Measurements from ENCODE around the gene SPRR4.

Gene SPRR4, protein sequence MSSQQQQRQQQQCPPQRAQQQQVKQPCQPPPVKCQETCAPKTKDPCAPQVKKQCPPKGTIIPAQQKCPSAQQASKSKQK

GRCh38 chr1:152970495-152970894 is at the start of gene SPRR4:
TSS of gene SPRR4 (plus strand) at chr1:152970648. CDS start at chr1:152971891, 1,243 bp downstream.
- no peak for DNase-seq

DNA sequence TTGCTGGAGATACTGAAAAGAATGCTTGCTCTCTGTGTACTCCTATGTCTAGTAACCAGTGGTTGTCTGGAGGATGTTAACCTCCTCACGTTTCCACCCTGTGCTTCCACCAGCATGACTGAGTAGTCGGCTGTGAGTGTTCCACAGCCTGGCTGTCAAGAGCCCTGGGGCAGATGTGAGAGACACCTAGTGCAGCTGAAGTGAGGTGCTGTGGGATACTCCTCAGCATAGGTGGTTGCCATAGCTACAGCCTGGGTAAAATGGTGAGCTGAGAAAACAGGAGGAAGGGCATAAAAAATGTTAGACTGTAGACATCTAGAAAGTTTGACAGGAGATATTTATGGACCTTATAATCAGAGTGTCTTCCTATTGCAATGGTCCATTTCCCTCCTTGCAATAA is 46.3 kb upstream of the SPRR4 start:
- no peak for DNase-seq

GRCh38 chr1:152926091-152926490 is 44.4 kb upstream of the SPRR4 start:
- no peak for DNase-seq

- DNase-seq, result no peak
Measured at GRCh38 chr1:152928671-152929070, 41.8 kb upstream of the SPRR4 start.

- no peak for DNase-seq
Measured at GRCh38 chr1:152932170-152932811, 38.2 kb upstream of the SPRR4 start.

DNA sequence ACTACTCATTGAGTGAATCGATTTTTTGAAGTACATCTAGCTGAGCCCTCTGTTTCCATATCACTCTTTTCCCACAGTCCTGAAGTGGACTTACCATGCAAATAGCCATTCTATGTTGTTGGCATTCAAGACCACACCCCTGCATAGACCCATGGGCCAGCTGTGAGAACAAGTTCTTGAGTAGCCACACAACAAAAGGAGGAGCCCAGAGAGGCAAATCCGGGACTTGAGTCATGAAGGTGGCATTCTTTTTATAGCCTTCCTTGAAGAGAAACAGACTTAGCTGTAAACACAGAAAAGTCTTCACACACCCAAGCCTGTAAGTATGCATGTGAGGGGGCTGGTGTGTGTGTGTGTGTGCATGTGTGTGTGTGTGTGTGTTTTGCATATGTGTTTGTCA is 37.3 kb upstream of the SPRR4 start:
- DNase-seq, result no peak

- no peak for DNase-seq
Measured at GRCh38 chr1:152940614-152941013, 29.8 kb upstream of the SPRR4 start.

- DNase-seq, result no peak
Measured at GRCh38 chr1:152941037-152941711, 29.3 kb upstream of the SPRR4 start.

DNA sequence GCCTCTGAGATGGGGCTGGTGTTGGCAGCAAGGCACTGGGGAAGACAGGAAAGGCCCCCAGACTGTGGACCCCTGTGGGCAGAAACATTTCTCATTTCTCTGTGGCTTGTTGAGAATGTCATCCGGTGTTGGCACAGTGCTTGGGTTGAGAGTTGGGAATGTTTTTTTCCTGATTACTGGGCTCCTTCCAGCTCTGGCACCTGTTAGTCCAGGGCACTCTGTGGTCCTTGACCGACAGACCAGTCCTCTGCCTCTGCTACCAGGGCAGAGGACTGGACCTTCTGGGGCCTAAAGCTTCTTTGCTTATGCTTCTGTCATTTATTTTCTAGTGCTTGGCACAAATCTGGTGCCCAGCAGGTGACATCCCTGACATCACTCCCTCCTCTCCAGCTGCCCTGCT is 28.3 kb upstream of the SPRR4 start:
- no peak for DNase-seq

DNA sequence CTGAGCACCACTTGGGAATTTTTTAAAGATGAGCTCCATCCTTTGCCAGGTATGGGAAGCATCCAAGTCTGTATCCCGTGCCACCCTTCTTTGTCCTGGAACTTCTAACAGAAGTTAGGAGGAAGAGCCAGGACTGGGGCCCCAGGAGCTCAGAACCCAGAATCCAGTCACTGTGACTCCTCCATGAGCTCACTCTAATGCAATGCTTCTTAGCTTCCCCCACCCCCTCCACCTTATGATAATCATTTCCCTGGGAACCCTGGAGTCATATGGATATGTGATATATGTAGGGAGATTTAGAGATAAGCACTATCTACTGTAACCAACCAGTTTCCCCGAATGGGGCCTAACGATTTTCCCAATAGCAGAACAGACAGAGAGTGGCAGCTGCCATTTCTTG is 24.2 kb upstream of the SPRR4 start:
- no peak for DNase-seq

GRCh38 chr1:152946651-152947256 is 23.7 kb upstream of the SPRR4 start, which contains the start of gene SPRR5:
TSS of gene SPRR5 (plus strand) at chr1:152947206. CDS start at chr1:152948555, 1,349 bp downstream.
- DNase-seq, result no peak

DNA sequence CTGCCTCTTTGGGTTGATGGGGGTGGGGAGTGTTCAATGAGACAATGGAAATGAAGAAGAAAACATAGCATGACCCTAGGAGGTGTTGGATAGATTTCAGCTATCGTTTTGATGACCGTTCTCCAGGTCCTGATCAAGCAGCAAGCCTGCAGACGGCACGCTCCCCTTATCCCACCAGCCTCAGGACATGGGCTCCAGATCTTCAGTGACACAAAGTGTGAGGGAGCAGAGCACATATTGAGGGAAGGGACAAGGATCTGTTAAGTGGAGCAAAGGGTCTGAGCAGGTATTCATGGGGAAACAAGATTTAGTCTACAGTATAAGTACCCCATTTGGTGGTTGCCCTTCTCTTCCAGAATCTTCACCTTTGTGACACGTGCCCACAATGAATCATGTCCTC is 18.7 kb upstream of the SPRR4 start:
- DNase-seq, result no peak

DNA sequence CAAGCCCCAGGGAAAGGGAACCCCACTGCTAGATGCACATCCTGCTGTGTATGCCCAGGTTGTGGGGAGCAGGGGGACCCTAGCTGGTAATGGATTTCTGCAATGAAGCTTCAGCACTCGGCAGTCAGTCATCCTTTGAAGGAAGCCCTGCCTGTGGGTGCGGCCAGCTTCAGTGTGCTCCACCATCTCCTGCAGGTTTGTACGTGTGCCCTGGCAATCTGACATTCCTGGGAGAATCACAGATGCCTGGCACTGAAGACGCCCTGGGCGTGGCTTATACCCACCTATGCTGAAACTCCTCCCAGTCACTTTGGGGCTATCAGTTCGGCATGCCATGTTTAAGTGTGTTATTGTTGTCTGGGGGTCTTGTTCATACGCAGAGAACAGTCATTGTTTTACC is 16.7 kb upstream of the SPRR4 start:
- DNase-seq, result no peak

GRCh38 chr1:152954436-152954835 is 16.0 kb upstream of the SPRR4 start:
- DNase-seq, result no peak

DNA sequence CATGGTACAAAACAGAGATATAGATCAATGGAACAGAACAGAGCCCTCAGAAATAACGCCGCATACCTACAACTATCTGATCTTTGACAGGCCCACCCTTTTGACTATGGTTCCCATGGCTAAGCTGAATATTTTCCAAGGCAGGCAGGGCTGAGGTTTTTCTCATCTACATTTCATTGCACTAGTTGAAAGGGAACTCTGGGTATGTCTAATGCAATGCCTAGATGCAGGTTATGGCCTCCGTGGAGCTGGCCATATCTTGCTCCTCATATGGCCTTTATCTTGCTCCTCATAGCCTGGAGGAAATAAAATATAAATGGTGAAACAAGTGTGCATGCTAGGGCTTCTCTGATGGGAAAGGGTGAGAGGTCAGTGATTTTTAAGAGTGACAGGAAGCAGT is 12.9 kb upstream of the SPRR4 start:
- DNase-seq, result no peak

GRCh38 chr1:152959273-152959672 is 11.2 kb upstream of the SPRR4 start:
- no peak for DNase-seq

DNA sequence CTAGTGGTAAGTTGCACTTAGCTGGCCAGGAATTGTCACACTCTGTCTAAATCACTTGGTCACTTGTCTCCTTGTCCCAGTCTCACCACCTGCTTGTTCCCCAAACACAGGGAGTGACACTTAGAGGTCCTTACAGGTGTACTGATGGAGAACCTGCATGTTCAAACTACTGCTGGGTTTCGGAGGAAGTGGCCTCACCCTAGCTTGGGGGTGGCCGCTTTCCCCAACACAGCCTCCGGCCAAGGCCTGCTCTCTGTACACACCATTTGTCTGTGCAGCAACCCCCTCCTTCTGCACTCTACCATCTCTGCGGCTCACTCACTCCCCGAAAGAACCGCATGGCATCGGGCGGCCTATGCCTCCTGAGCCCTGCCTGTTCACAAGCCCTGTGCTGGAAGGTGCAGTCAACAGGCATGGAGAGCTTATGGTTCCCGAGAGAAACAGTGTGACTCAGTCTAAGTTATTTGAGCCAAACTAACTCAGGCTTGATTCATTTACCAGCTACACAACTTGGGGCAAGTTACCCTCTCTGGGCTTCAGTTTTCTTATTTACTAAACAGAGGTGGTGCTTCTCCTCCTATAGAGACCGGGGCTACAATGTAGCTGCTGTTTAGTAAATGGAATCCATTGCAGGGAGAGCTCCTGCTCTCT is 10.5 kb upstream of the SPRR4 start:
- DNase-seq, result no peak

GRCh38 chr1:152960452-152961044 is 9.9 kb upstream of the SPRR4 start:
- DNase-seq, result peak; percentile 12

DNA sequence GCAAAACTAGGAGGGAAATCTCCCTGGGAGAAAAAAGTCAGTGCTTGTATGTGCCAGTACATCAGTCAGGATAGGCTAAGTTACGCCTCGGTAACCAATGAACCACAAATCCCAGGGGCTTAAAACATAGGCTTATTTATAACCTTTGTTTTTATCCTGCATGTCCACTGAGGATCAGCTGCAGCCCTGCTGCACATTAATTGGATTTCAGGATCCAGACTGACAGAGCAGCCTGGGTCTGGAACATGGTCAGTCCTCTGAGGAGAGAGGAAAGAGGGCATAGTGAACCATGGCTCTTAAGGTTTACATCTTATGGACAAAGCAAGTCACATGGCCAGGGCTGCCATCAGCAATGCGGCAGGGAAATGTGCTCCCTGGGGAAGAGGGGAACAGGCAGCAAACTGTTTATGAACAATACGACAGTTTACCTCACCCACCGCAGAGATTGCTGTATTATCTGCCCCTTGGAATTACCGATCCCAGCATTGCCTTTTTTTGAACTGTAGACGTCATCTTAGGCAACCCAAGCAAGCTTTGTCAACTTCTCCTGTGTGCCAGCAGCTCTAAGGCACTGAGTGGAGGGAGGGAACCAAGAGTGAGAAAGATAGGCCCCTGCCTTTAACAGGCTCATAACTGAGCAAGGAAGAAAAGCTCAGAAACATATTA is 9.1 kb upstream of the SPRR4 start:
- DNase-seq, result no peak

DNA sequence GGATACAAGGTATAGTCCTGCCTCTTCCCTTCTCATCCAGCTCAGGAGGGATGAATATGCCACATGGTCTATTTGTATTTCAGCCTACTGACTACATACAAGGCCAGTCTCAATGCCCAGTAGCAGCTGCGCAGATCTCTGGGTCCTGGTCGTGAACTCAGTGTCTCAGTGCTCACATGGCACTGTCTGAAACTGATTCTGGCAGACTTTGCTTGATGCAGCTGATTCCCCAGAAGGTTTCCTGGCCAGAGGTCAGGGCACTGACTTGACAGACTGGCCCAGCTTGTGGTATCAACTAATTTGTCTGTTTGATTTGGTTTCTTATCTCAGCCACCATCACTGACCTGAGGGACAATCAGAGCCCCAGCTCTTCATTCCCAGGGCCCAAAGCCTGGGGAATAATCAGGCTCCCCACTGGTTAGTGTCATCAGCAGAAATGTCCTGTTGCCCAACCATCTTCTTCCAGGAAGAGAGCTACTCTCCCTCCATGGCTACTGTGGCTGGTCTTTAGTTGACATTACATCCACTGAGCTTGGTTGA is 7.5 kb upstream of the SPRR4 start:
- no peak for DNase-seq

DNA sequence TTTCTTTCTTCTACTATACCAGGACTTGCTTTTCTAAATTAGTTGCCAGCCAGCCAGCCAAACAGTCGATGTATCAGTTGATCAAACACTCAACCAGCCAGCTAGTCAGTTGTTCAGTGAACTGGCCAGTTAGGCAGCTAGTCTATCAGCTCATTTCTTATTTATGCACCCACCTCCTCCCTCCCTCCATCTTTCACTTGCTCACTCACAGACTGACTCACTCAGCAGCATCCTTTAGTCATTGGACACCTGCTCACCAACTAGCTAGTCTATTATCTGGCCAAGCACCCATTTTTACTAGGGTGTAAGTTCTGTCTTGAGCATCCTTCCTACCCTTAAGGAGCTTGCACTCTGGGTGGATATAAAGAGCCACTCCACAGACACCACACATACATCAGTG is 5.9 kb upstream of the SPRR4 start:
- DNase-seq, result no peak

DNA sequence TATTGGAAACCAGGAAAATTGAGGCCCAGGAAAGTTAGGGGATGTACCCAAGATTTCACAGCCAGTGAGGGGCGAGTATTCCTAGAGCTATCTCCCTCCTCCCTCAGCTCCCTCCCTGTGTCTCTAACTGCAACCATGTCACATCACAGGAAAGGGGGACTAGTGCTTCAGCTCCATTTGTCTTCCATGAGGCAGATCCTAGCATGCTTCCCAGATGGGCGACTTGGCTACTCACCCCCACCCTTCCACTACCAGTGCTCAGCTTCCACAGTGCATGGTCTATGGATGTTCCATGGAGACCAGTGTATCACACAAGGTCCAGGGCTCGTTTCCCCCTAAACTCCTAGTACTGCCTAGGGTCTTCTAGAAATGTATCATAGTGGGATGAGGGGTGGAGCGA is 4.6 kb upstream of the SPRR4 start:
- no peak for DNase-seq
